Measurements from ENCODE around the gene WDR82. TPM values are rescaled to one million over a fixed set of nuclear protein-coding genes. Genes with fewer than 3 reads are reported as not detected.

The WDR82 gene
- total RNA-seq, 1 donor from 2014 or later = 57.4 TPM

GRCh38 chr3:52208556-52208955, 69.9 kb downstream of the WDR82 start:
- peaks cover 32% of the 10 kb centered on the region for H4K20me1 ChIP-seq (ENCODE audit: insufficient read depth, low read length)
- DNase-seq (ENCODE audit: low read depth) = no peak
- H3K4me1 ChIP-seq (ENCODE audit: insufficient read depth, low read length) = no peaks in the 10 kb centered on the region
- H3K9ac ChIP-seq (ENCODE audit: low read length) = no peak overlapping the region
- no peaks in the 10 kb centered on the region for H3K27me3 ChIP-seq (ENCODE audit: insufficient read depth, low read length)
- no peaks in the 10 kb centered on the region for H3K9me3 ChIP-seq (ENCODE audit: insufficient read depth, low read depth, low read length)
- H3K79me2 ChIP-seq (ENCODE audit: insufficient read depth, low read length) = no peaks in the 10 kb centered on the region
- Mint-ChIP-seq H3K9me3 (ENCODE audit: unreplicated experiment) (no peaks in the 10 kb centered on the region), H3K36me3 (ENCODE audit: low read depth, unreplicated experiment) (peaks cover 34% of the 10 kb centered on the region), H3K4me3 (ENCODE audit: unreplicated experiment) (no peak overlapping the region), H3K27ac (ENCODE audit: unreplicated experiment) (peak overlapping the region; percentile 3), H3K4me1 (ENCODE audit: low read depth, unreplicated experiment) (no peaks in the 10 kb centered on the region), H3K27me3 (ENCODE audit: low read depth, unreplicated experiment) (no peaks in the 10 kb centered on the region)
- no peak overlapping the region for H3K4me2 ChIP-seq (ENCODE audit: low read length)
- H3K36me3 ChIP-seq (ENCODE audit: insufficient read depth, low read length) = peaks cover 82% of the 10 kb centered on the region
- no peak overlapping the region for H2AFZ ChIP-seq (ENCODE audit: low read depth, low read length)
- no peak overlapping the region for H3K27ac ChIP-seq (ENCODE audit: low read depth, low read length)
- no peak overlapping the region for H3K4me3 ChIP-seq (ENCODE audit: insufficient read depth, low read depth, low read length)
- TF ChIP-seq, protein P1, sequence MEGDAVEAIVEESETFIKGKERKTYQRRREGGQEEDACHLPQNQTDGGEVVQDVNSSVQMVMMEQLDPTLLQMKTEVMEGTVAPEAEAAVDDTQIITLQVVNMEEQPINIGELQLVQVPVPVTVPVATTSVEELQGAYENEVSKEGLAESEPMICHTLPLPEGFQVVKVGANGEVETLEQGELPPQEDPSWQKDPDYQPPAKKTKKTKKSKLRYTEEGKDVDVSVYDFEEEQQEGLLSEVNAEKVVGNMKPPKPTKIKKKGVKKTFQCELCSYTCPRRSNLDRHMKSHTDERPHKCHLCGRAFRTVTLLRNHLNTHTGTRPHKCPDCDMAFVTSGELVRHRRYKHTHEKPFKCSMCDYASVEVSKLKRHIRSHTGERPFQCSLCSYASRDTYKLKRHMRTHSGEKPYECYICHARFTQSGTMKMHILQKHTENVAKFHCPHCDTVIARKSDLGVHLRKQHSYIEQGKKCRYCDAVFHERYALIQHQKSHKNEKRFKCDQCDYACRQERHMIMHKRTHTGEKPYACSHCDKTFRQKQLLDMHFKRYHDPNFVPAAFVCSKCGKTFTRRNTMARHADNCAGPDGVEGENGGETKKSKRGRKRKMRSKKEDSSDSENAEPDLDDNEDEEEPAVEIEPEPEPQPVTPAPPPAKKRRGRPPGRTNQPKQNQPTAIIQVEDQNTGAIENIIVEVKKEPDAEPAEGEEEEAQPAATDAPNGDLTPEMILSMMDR (IDR thresholded peaks at IDR 0.05; ENCODE audit: insufficient read depth, low read depth, low read length) = no peak
- TF ChIP-seq EZH2 (IDR thresholded peaks at IDR 0.05; ENCODE audit: insufficient read depth, low read length) = no peak
- FAIRE-seq = no peak

GRCh38 chr3:52205727-52206372, 72.6 kb downstream of the WDR82 start:
- no peak overlapping the region for H3K4me3 Mint-ChIP-seq (ENCODE audit: unreplicated experiment)
- no peaks in the 10 kb centered on the region for H3K27me3 ChIP-seq (ENCODE audit: insufficient read depth, low read length)
- no peak overlapping the region for H2AFZ ChIP-seq (ENCODE audit: low read depth, low read length)
- DNase-seq (ENCODE audit: low read depth) = peak; percentile 55
- H3K27ac ChIP-seq (ENCODE audit: low read depth, low read length) = no peak overlapping the region
- peaks cover 77% of the 10 kb centered on the region for H3K36me3 ChIP-seq (ENCODE audit: insufficient read depth, low read length)
- H3K79me2 ChIP-seq (ENCODE audit: insufficient read depth, low read length) = no peaks in the 10 kb centered on the region
- no peak overlapping the region for H3K9ac ChIP-seq (ENCODE audit: low read length)
- H3K4me1 ChIP-seq (ENCODE audit: insufficient read depth, low read length) = no peaks in the 10 kb centered on the region
- H3K27ac Mint-ChIP-seq (ENCODE audit: unreplicated experiment) = no peak overlapping the region
- no peaks in the 10 kb centered on the region for H3K9me3 Mint-ChIP-seq (ENCODE audit: unreplicated experiment)
- FAIRE-seq = no peak
- H3K9me3 ChIP-seq (ENCODE audit: insufficient read depth, low read depth, low read length) = no peaks in the 10 kb centered on the region
- peaks cover 2% of the 10 kb centered on the region for H3K4me1 Mint-ChIP-seq (ENCODE audit: low read depth, unreplicated experiment)
- H3K36me3 Mint-ChIP-seq (ENCODE audit: low read depth, unreplicated experiment) = peaks cover 33% of the 10 kb centered on the region
- H4K20me1 ChIP-seq (ENCODE audit: insufficient read depth, low read length) = peaks cover 36% of the 10 kb centered on the region
- H3K4me2 ChIP-seq (ENCODE audit: low read length) = no peak overlapping the region
- TF ChIP-seq EZH2 (IDR thresholded peaks at IDR 0.05; ENCODE audit: insufficient read depth, low read length) = no peak
- TF ChIP-seq, protein P1 (IDR thresholded peaks at IDR 0.05; ENCODE audit: insufficient read depth, low read depth, low read length) = no peak
- H3K4me3 ChIP-seq (ENCODE audit: insufficient read depth, low read depth, low read length) = no peak overlapping the region
- no peaks in the 10 kb centered on the region for H3K27me3 Mint-ChIP-seq (ENCODE audit: low read depth, unreplicated experiment)

Small RNA genes within 50 kb of the gene (microRNA-seq; reads per million reads assigned to microRNA genes)
- 48.2 reads per million, percentile 58 among the genes with 10 or more reads in this experiment for gene MIR135A1
- gene MIRLET7G = 6,387 reads per million, percentile 93 among the genes with 10 or more reads in this experiment

Other genes starting within 250 kb of the WDR82 start
- gene DUSP7, start 222.1 kb downstream of the WDR82 start, total RNA-seq = 24.2 and 24.9 TPM in 2 replicates
- gene POC1A, start 124.2 kb downstream of the WDR82 start, total RNA-seq = 3.1 and 3.7 TPM in 2 replicates
- 51.4 and 56.3 TPM in 2 replicates for gene ALAS1, start 80.5 kb downstream of the WDR82 start, total RNA-seq
- gene TLR9, start 53.0 kb downstream of the WDR82 start, total RNA-seq = 0.25 and 0.36 TPM in 2 replicates
- 103 and 105 TPM in 2 replicates for gene TWF2, start 39.5 kb downstream of the WDR82 start, total RNA-seq
- 8.9 and 9.1 TPM in 2 replicates for gene PPM1M, start 32.9 kb downstream of the WDR82 start, total RNA-seq
- gene GLYCTK, start 9.2 kb upstream of the WDR82 start, total RNA-seq = 4.8 and 5.2 TPM in 2 replicates
- gene DNAH1, start 37.7 kb upstream of the WDR82 start, total RNA-seq = 2.2 and 2.3 TPM in 2 replicates
- gene BAP1, start 131.4 kb upstream of the WDR82 start, total RNA-seq = 70.6 and 74.0 TPM in 2 replicates
- gene PHF7, start 132.0 kb upstream of the WDR82 start, total RNA-seq = 3.9 and 4.8 TPM in 2 replicates
- 0.09 and 0.26 TPM in 2 replicates for gene SEMA3G, start 166.5 kb upstream of the WDR82 start, total RNA-seq
- gene TNNC1, start 175.4 kb upstream of the WDR82 start, total RNA-seq = 5.4 and 12.4 TPM in 2 replicates
- 118 TPM in 2 replicates for gene NISCH, start 177.0 kb upstream of the WDR82 start, total RNA-seq
- 0.39 TPM in 1 of 2 replicates, not detected in the other for gene STAB1, start 216.7 kb upstream of the WDR82 start, total RNA-seq